GM23248 (cell line): ENCODE results near the gene SFT2D3. TPM values are rescaled to one million over a fixed set of nuclear protein-coding genes. Genes with fewer than 3 reads are reported as not detected.

Experiments used
- DNase-seq: peaks from one replicate; pipeline ENCODE4 v3.0.0-alpha.2; 2015
- H2AFZ ChIP-seq: fragments of 200-600 bp; sonication (generic); 2 replicates; pipeline ENCODE4 v1.6.1; 2016; ENCODE audit warnings: antibody characterized with exemption
- H3F3A ChIP-seq: fragments of 200-600 bp; sonication (generic); 2 replicates; pipeline ENCODE4 v1.6.1; 2016; ENCODE audit warnings: mild to moderate bottlenecking, antibody characterized with exemption, mixed run types; ENCODE audit not compliant: insufficient read depth
- H3K27ac ChIP-seq: fragments of 200-600 bp; sonication (generic); 2 replicates; pipeline ENCODE4 v1.5.1; 2016; ENCODE audit warnings: mild to moderate bottlenecking
- H3K27me3 ChIP-seq: fragments of 200-600 bp; sonication (generic); replicated peaks from 2 replicates; pipeline ENCODE4 v1.6.1; 2016; ENCODE audit warnings: mild to moderate bottlenecking; ENCODE audit not compliant: insufficient read depth
- H3K36me3 ChIP-seq: fragments of 200-600 bp; sonication (generic); 2 replicates; pipeline ENCODE4 v1.6.1; 2016; ENCODE audit warnings: low read depth, mild to moderate bottlenecking
- H3K4me1 ChIP-seq: fragments of 200-600 bp; sonication (generic); 2 replicates; pipeline ENCODE4 v1.6.1; 2016; ENCODE audit warnings: mild to moderate bottlenecking; ENCODE audit not compliant: insufficient read depth
- H3K4me2 ChIP-seq: fragments of 200-600 bp; sonication (generic); one replicate; pipeline ENCODE4 v1.6.1; 2016; ENCODE audit warnings: mild to moderate bottlenecking; ENCODE audit not compliant: unreplicated experiment
- H3K4me3 ChIP-seq: fragments of 200-600 bp; sonication (generic); 2 replicates; pipeline ENCODE4 v1.5.1; 2016; ENCODE audit warnings: mild to moderate bottlenecking
- H3K79me2 ChIP-seq: fragments of 200-600 bp; sonication (generic); 2 replicates; pipeline ENCODE4 v1.6.1; 2016; ENCODE audit warnings: mild to moderate bottlenecking; ENCODE audit not compliant: insufficient read depth
- H3K9ac ChIP-seq: fragments of 200-600 bp; sonication (generic); 2 replicates; pipeline ENCODE4 v1.6.1; 2016; ENCODE audit warnings: mild to moderate bottlenecking
- H3K9me2 ChIP-seq: fragments of 200-600 bp; sonication (generic); 2 replicates; pipeline ENCODE4 v1.6.1; 2016; ENCODE audit warnings: mixed run types, mild to moderate bottlenecking, moderate library complexity; ENCODE audit not compliant: insufficient read depth
- H3K9me3 ChIP-seq: fragments of 200-600 bp; sonication (generic); one replicate; pipeline ENCODE4 v1.6.1; 2017; ENCODE audit warnings: low read depth
- H4K20me1 ChIP-seq: fragments of 200-600 bp; sonication (generic); 2 replicates; pipeline ENCODE4 v1.6.0; 2016; ENCODE audit not compliant: insufficient read depth
- EZH2 ChIP-seq: fragments of 200-600 bp; sonication (generic); IDR thresholded peaks from 2 replicates; pipeline ENCODE4 v1.6.1; 2018; ENCODE audit warnings: antibody characterized with exemption, mild to moderate bottlenecking; ENCODE audit not compliant: insufficient read depth, poor library complexity, severe bottlenecking
- EZH2phosphoT487 ChIP-seq: fragments of 200-600 bp; sonication (generic); IDR thresholded peaks from 2 replicates; pipeline ENCODE4 v1.6.1; 2018; ENCODE audit warnings: antibody characterized with exemption, moderate library complexity, mild to moderate bottlenecking, low read depth; ENCODE audit not compliant: insufficient read depth
- WGBS, 2 experiments: methylation state at CpG; one replicate each; pipeline ENCODE4 v1.1.6; 2015 to 2017; ENCODE audit warnings: low lambda C conversion rate in 2 of 2, low coverage in 1 of 2; ENCODE audit errors: missing lambda C conversion rate in 2 of 2; 5-methylcytosine and 5-hydroxymethylcytosine counted together
- in situ Hi-C: fragments of 300-500 bp; cut with MboI; formaldehyde crosslinking; loops from 2 replicates; pipeline ENCODE4 v1.15.0; 2020
- polyA plus RNA-seq: library from polyadenylated mRNA; unstranded; fragments of >200 nt; fragmentation: Nextera tagmentation; extraction: Ambion mirVana; gene quantifications from 2 replicates; pipeline ENCODE4 v1.2.1, GENCODE V29; 2016
- total RNA-seq: library from RNA; depleted of rRNA; stranded (reverse); fragments of >200 nt; shearing (Covaris generic); gene quantifications from 2 replicates; pipeline ENCODE4 v1.2.3, GENCODE V29; 2014

SFT2D3 gene
- total and polyA plus RNA-seq, 2 experiments from 2014 or later: 9.4 TPM; not detected in 1

DNA sequence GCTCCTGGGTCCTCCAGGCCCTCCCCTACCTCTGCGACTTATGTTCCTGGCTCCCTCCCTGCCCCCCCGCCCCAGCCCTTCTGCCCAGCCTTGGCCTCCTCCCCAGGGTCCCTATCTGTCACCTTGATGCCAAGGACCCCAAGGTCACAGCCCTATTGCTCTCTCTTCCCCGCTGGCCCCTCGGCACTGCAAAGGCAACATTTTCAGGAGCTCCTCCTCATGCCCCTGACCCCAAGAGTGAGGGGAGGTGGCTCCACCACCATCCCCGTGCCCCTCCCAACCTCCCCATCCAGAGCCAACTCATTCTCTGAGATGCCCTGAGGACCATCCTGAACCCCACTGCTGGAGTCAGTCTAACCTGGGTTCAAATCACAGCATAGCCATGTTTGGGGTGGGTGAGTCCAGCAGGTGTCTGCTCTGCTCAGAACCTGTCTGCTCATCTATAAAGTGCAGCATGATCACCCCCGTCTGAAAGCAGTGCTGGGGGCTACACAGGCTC is 37.7 kb upstream of the SFT2D3 start:
- Histone ChIP-seq H3K9me2 (no peaks in the 10 kb centered on the region), H3K27ac (no peak overlapping the region), H3K4me2 (no peak overlapping the region), H4K20me1 (no peaks in the 10 kb centered on the region), H3K79me2 (peaks cover 56% of the 10 kb centered on the region), H3K9me3 (no peaks in the 10 kb centered on the region), H3K4me3 (peak overlapping the region; percentile 59; the same call in 1 of the 2 replicates), H2AFZ (no peak overlapping the region), H3K9ac (0 out of 2 replicates have a peak overlapping the region, but pooled peaks have one; percentile 44), H3F3A (no peaks in the 10 kb centered on the region), H3K27me3 (no peaks in the 10 kb centered on the region), H3K4me1 (peaks cover 16% of the 10 kb centered on the region), H3K36me3 (no peaks in the 10 kb centered on the region)
- 65 to 68% methylated on average over 4 to 6 of the region's 6 CpGs for WGBS, 2 experiments
- no peak for DNase-seq
- in situ Hi-C loops: no loop called here
- TF ChIP-seq EZH2 (no peak), EZH2phosphoT487 (no peak)

GRCh38 chr2:127664065-127664894 is 37.0 kb upstream of the SFT2D3 start:
- H3F3A ChIP-seq: no peaks in the 10 kb centered on the region
- no peaks in the 10 kb centered on the region for H3K9me2 ChIP-seq
- no peak overlapping the region for H3K27ac ChIP-seq
- H3K79me2 ChIP-seq: peaks cover 56% of the 10 kb centered on the region
- DNase-seq: peak; percentile 41
- no peak for TF ChIP-seq EZH2phosphoT487
- TF ChIP-seq EZH2: no peak
- H3K9ac ChIP-seq: peak overlapping the region; percentile 44
- H3K9me3 ChIP-seq: no peaks in the 10 kb centered on the region
- H2AFZ ChIP-seq: peak overlapping the region; percentile 56; the same call in 1 of the 2 replicates
- H3K4me1 ChIP-seq: peaks cover 16% of the 10 kb centered on the region
- in situ Hi-C loops: no loop called here
- H3K36me3 ChIP-seq: no peaks in the 10 kb centered on the region
- H3K4me3 ChIP-seq: peak overlapping the region; percentile 59
- 16 to 22% methylated on average over 49 to 55 of the region's 69 CpGs for WGBS, 2 experiments
- H3K4me2 ChIP-seq: peak overlapping the region; percentile 64
- H4K20me1 ChIP-seq: no peaks in the 10 kb centered on the region
- no peaks in the 10 kb centered on the region for H3K27me3 ChIP-seq

DNA sequence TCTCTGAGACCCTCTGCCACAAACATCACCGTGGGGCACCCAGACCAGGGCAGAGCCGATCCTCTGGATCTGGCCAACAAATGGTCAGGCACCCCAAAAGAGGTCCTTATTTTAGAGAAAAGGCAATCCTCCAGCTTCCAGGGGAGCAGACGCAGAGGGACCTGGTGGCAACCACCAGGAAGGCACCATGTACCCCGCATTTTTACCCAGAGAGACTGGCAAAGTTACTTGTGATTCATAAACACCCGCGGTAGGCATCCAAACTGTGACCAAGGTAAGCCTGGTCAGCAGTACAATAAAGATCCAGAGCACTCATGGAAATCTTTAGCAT is 36.4 kb upstream of the SFT2D3 start:
- no peak overlapping the region for H3K4me2 ChIP-seq
- in situ Hi-C loops: no loop called here
- WGBS, 2 experiments: 86 to 91% methylated on average over 6 of the region's 6 CpGs

DNA sequence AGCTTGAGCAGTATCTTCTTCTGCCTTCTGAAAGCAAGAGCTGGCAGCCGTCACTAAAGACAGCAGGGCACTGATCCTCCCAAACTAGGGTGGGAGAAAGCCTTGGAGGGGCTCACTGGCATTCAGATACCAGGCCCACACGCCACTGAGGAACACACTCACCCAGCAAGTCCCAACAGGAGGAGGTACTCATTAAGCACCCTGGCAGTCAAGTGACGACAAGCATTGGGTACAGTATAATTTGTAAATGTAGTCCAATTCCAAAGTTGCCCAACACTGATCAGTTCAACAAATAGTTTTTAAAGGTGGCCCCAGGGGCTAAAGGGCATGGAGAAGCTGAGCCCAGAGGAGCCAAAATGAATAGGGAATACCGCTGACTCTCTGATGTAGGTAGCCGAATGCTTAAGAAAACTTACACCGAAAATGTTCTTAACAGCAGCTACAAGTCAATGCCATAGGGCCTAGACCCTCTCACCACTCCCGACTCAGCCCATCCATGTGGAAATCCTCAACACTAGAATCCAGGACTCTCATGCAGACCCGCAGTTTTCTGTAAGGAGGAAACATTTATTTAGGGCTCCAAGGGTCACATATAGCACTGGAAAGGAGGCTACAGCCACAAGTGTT is 35.9 kb upstream of the SFT2D3 start:
- Histone ChIP-seq H3K9ac (no peak overlapping the region), H3K27ac (no peak overlapping the region), H3F3A (peaks cover 8% of the 10 kb centered on the region), H2AFZ (no peak overlapping the region), H3K27me3 (no peaks in the 10 kb centered on the region), H3K4me2 (no peak overlapping the region), H3K79me2 (peaks cover 57% of the 10 kb centered on the region), H3K9me3 (no peaks in the 10 kb centered on the region), H3K4me3 (no peak overlapping the region), H4K20me1 (no peaks in the 10 kb centered on the region), H3K4me1 (peaks cover 19% of the 10 kb centered on the region), H3K36me3 (no peaks in the 10 kb centered on the region), H3K9me2 (no peaks in the 10 kb centered on the region)
- 90 to 92% methylated on average over 8 of the region's 8 CpGs for WGBS, 2 experiments
- TF ChIP-seq EZH2phosphoT487 (no peak), EZH2 (no peak)
- DNase-seq: no peak
- in situ Hi-C loops: no loop called here

More for the DNA sequence above, 36.4 kb upstream of the SFT2D3 start:
- Histone ChIP-seq H3K36me3 (no peaks in the 10 kb centered on the region), H3K4me3 (no peak overlapping the region), H3K9ac (peak overlapping the region; percentile 44; the same call in 1 of the 2 replicates), H3K27me3 (no peaks in the 10 kb centered on the region), H3K27ac (no peak overlapping the region), H3K9me2 (no peaks in the 10 kb centered on the region), H3K79me2 (peaks cover 58% of the 10 kb centered on the region), H4K20me1 (no peaks in the 10 kb centered on the region), H3K9me3 (no peaks in the 10 kb centered on the region), H3F3A (peaks cover 2% of the 10 kb centered on the region; the same call in 1 of the 2 replicates), H2AFZ (no peak overlapping the region), H3K4me1 (peaks cover 16% of the 10 kb centered on the region)
- DNase-seq: no peak
- TF ChIP-seq EZH2phosphoT487 (no peak), EZH2 (no peak)
